IPS-15b (cell line): Measurements from ENCODE around the gene HBD.

Source experiments
- H3K27me3 ChIP-seq: one replicate; pipeline ENCODE4 v1.6.1; 2013; ENCODE audit warnings: low read length; ENCODE audit not compliant: control insufficient read depth, insufficient read depth
- H3K36me3 ChIP-seq: one replicate; pipeline ENCODE4 v1.6.1; 2013; ENCODE audit warnings: low read length; ENCODE audit not compliant: control insufficient read depth, insufficient read depth
- H3K4me1 ChIP-seq: one replicate; pipeline ENCODE4 v1.6.1; 2013; ENCODE audit warnings: mild to moderate bottlenecking, low read length; ENCODE audit not compliant: control insufficient read depth, insufficient read depth
- H3K4me3 ChIP-seq: one replicate; pipeline ENCODE4 v1.5.1; 2013; ENCODE audit warnings: low read depth, low read length
- H3K9ac ChIP-seq: one replicate; pipeline ENCODE4 v1.6.1; 2013; ENCODE audit warnings: low read depth, mild to moderate bottlenecking, low read length
- H3K9me3 ChIP-seq: one replicate; pipeline ENCODE4 v1.6.1; 2013; ENCODE audit warnings: mild to moderate bottlenecking, low read length; ENCODE audit not compliant: control insufficient read depth, insufficient read depth

Gene HBD

DNA sequence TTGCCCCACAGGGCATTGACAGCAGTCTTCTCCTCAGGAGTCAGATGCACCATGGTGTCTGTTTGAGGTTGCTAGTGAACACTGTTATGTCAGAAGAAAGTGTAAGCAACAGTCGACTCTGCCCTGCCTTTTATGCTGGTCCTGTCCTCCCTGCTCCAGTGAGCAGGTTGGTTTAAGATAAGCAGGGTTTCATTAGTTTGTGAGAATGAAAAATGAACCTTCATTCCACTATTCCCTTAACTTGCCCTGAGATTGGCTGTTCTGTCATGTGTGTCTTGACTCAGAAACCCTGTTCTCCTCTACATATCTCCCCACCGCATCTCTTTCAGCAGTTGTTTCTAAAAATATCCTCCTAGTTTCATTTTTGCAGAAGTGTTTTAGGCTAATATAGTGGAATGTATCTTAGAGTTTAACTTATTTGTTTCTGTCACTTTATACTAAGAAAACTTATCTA, at the start of gene HBD:
TSS of gene HBD (minus strand) at position 103 of the 454 bp plus-strand sequence. CDS start at position 53, 50 bp downstream.
- H3K4me3 ChIP-seq: no peak within 1 kb of the TSS
- no peak within 1 kb of the TSS for H3K9ac ChIP-seq
- no peaks in the 10 kb centered on the region for H3K36me3 ChIP-seq
- no peaks in the 10 kb centered on the region for H3K27me3 ChIP-seq
- no peaks in the 10 kb centered on the region for H3K4me1 ChIP-seq
- no peaks in the 10 kb centered on the region for H3K9me3 ChIP-seq

DNA sequence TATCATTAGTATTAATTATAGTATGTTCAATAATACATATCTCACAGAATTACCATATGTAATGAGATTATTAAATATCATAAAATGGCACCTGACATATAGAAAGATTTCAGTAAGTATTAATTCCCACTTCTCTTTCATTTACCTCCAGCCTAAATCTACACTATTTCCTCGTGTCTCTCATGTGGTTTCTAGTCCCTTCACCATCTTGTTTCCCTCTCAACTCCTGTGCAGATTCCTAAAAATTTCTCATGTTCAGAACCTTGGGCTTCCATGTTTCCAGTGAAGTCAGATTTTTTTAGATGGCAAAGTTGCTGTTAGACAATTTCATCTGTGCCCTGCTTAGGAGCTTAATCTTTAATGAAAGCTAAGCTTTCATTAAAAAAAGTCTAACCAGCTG, 49.6 kb upstream of the HBD start:
- no peaks in the 10 kb centered on the region for H3K4me1 ChIP-seq
- no peaks in the 10 kb centered on the region for H3K27me3 ChIP-seq
- no peak overlapping the region for H3K4me3 ChIP-seq
- H3K36me3 ChIP-seq: no peaks in the 10 kb centered on the region
- no peaks in the 10 kb centered on the region for H3K9me3 ChIP-seq
- no peak overlapping the region for H3K9ac ChIP-seq

DNA sequence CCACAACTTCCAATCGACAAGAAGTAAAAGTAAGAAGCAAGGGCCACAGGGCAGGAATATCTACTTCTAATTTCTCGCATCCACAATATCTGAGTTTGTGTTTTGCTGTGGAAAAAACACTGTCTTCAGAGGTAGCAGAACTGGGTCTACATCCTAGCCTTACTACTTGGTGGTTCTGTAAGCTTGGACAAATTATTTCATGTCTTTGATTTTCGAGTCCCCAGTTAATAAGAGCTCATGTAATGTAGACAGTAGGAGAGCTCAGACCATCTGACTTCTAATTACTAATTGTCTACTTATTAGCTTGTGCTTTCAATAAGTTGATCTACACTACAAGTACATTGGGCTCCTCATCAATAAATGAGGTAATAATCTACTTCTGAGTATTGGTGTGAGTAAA, 48.8 kb upstream of the HBD start:
- no peaks in the 10 kb centered on the region for H3K4me1 ChIP-seq
- H3K36me3 ChIP-seq: no peaks in the 10 kb centered on the region
- no peak overlapping the region for H3K9ac ChIP-seq
- no peaks in the 10 kb centered on the region for H3K9me3 ChIP-seq
- no peaks in the 10 kb centered on the region for H3K27me3 ChIP-seq
- H3K4me3 ChIP-seq: no peak overlapping the region

DNA sequence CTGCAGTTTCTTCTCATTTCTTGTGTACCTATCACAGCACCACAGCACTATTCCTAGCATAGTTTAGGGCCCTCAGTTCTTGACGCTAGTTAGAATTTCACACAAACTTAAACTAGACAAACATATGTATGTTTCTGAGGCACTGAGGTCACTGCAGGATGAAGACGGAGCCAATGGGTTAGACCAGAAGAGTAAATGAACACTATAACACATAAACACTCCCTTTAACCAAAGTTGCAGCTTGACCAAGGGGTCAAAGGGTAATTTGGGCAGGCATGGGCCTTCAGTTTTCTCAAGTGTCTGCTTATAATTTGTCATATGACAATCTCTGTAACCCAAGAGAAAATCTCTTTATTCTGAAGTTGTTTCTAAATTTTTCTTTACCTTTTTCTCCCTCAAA, 48.3 kb upstream of the HBD start:
- H3K27me3 ChIP-seq: no peaks in the 10 kb centered on the region
- H3K9ac ChIP-seq: no peak overlapping the region
- H3K4me1 ChIP-seq: no peaks in the 10 kb centered on the region
- no peaks in the 10 kb centered on the region for H3K36me3 ChIP-seq
- no peak overlapping the region for H3K4me3 ChIP-seq
- H3K9me3 ChIP-seq: no peaks in the 10 kb centered on the region

DNA sequence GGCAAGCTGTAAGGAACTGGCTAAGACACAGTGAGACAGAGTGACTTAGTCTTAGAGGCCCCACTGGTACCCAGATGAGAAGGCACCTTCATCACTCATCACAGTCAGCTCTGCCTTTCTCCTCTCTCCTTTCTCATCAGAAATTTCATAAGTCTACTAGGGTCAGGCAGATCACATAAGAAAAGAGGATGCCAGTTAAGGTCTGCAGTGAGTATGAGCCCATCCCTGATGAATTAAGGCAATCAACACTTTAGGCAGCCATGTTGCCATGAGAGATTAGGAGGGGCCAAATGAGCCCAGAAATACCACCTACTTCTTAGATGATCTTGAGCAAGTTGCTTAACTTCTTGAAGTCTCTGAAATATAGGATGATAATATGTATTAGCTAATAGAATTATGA, 47.3 kb upstream of the HBD start:
- Histone ChIP-seq H3K27me3 (no peaks in the 10 kb centered on the region), H3K4me1 (no peaks in the 10 kb centered on the region), H3K9me3 (no peaks in the 10 kb centered on the region), H3K36me3 (no peaks in the 10 kb centered on the region), H3K9ac (no peak overlapping the region), H3K4me3 (no peak overlapping the region)

DNA sequence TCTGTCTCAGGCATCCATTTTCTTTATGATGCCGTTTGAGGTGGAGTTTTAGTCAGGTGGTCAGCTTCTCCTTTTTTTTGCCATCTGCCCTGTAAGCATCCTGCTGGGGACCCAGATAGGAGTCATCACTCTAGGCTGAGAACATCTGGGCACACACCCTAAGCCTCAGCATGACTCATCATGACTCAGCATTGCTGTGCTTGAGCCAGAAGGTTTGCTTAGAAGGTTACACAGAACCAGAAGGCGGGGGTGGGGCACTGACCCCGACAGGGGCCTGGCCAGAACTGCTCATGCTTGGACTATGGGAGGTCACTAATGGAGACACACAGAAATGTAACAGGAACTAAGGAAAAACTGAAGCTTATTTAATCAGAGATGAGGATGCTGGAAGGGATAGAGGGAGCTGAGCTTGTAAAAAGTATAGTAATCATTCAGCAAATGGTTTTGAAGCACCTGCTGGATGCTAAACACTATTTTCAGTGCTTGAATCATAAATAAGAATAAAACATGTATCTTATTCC, 46.4 kb upstream of the HBD start:
- no peaks in the 10 kb centered on the region for H3K36me3 ChIP-seq
- no peaks in the 10 kb centered on the region for H3K27me3 ChIP-seq
- no peak overlapping the region for H3K9ac ChIP-seq
- H3K9me3 ChIP-seq: no peaks in the 10 kb centered on the region
- H3K4me3 ChIP-seq: no peak overlapping the region
- H3K4me1 ChIP-seq: no peaks in the 10 kb centered on the region

DNA sequence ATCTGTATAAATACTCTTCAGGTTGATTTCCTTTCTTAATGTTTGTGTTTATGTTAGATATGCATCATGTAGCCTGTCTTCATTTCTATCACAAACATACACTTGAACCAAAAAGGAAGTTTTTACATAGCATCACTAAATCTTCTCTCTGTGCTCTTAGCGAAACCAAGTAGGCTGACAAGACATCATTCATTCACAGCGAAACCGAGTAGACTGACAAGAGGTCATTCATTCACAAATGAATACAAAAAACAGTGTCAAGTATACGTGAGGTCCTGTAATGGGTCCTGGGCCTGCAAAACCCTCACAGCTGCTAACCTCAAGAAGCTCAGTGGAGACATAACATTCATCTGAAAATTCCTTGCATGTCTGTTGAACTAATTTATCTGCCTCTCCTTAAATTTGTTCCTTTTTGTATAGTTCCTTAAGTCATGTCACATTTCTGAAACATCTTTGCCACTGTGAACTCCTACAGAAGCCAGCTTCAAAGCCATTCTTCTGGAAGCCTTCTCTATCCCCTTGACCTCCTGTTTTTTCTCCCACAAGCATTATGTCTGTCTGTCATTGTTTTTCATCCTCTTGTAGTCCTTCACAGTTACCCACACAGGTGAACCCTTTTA, 45.3 kb upstream of the HBD start:
- H3K4me1 ChIP-seq: peaks cover 2% of the 10 kb centered on the region
- no peak overlapping the region for H3K9ac ChIP-seq
- H3K4me3 ChIP-seq: no peak overlapping the region
- no peaks in the 10 kb centered on the region for H3K9me3 ChIP-seq
- H3K27me3 ChIP-seq: no peaks in the 10 kb centered on the region
- H3K36me3 ChIP-seq: no peaks in the 10 kb centered on the region

DNA sequence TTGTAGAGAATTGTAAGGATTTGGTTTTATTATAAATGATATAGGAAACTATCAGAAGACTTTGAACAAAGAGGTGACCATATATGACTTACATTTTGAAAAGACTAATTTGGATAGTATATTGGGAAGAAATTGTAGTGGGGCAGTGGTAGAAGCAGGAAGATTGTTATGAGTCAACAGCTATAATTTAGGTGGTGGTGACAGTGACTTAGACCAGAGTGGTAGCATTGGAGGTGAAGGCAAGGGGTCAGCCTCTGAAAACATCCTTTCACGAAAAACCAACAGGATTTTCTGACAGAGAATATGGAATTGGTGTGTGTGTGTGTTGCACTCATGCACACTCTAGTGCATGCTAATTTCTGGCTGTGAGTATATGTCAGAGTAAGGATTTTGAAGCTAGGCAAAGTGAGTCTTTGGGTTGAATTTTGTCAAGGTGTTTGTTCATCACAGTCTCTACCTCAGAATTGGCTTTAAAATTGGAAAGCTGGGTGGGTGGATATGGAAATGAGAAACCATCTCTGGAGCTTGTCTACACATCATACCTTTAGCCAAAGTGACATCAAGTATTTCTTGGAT, 43.6 kb upstream of the HBD start:
- Histone ChIP-seq H3K9me3 (no peaks in the 10 kb centered on the region), H3K36me3 (no peaks in the 10 kb centered on the region), H3K9ac (no peak overlapping the region), H3K4me1 (peaks cover 5% of the 10 kb centered on the region), H3K27me3 (no peaks in the 10 kb centered on the region), H3K4me3 (no peak overlapping the region)

DNA sequence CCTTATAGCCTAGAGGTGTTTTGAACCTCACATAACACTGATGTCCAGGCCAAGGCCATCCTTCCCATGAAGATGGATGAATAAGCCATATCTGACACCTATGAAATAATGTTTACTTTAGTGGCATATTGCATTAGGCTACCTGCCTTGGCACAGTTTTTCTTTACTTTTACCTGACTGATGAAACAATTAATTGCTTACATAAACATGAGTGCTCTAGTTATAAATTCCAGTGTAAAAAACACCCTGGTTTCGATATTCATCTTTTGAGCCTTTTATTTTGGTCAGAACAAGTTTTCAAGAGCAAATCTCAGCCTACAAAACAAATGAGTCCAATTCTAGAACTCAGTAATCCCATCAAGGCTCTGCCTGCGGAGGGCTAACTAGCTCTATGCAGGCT, 42.4 kb upstream of the HBD start:
- Histone ChIP-seq H3K9ac (no peak overlapping the region), H3K36me3 (no peaks in the 10 kb centered on the region), H3K27me3 (no peaks in the 10 kb centered on the region), H3K4me3 (no peak overlapping the region), H3K9me3 (no peaks in the 10 kb centered on the region), H3K4me1 (peaks cover 5% of the 10 kb centered on the region)

DNA sequence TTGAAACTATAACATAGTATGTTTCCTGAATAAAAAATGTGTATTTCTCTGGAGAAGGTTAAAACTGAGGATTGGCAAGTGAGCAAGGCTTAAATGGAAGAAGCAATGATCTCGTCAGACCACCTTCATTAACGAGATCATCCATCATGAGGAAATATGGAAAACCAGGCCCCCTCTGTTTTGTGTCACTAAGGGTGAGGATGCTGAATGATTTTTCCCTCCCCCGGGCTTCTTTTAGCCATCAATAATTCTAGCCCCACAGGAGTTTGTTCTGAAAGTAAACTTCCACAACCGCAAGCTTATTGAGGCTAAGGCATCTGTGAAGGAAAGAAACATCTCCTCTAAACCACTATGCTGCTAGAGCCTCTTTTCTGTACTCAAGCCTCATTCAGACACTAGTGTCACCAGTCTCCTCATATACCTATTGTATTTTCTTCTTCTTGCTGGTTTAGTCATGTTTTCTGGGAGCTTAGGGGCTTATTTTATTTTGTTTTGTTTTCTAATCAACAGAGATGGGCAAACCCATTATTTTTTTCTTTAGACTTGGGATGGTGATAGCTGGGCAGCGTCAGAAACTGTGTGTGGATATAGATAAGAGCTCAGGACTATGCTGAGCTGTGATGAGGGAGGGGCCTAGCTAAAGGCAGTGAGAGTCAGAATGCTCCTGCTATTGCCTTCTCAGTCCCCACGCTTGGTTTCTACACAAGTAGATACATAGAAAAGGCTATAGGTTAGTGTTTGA, 41.3 kb upstream of the HBD start:
- no peaks in the 10 kb centered on the region for H3K27me3 ChIP-seq
- no peak overlapping the region for H3K9ac ChIP-seq
- peaks cover 5% of the 10 kb centered on the region for H3K4me1 ChIP-seq
- H3K9me3 ChIP-seq: no peaks in the 10 kb centered on the region
- H3K4me3 ChIP-seq: no peak overlapping the region
- H3K36me3 ChIP-seq: no peaks in the 10 kb centered on the region

DNA sequence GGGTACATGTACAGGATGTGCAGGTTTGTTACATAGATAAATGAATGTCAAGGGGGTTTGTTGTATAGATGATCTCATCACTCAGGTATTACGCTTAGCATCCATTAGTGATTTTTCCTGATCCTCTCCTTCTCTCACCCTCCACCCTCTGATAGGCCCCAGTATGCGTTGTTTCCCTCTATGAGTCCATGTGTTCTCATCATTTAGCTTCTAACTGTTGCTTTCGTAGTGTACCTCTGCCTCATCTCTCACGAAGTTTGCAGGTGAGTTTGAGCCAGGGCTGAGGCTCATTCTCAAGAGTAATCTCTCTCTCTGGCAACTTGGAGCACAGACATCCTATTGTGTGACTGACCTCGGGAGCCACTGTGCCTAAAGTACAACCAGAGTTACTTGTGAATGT, 40.1 kb upstream of the HBD start:
- no peak overlapping the region for H3K4me3 ChIP-seq
- H3K9ac ChIP-seq: no peak overlapping the region
- peaks cover 5% of the 10 kb centered on the region for H3K4me1 ChIP-seq
- H3K36me3 ChIP-seq: no peaks in the 10 kb centered on the region
- no peaks in the 10 kb centered on the region for H3K27me3 ChIP-seq
- H3K9me3 ChIP-seq: no peaks in the 10 kb centered on the region
